LNCaP clone FGC (cell line): Measurements from ENCODE around the gene ARSI.

ENCODE experiments used
- DNase-seq: peaks from one replicate; pipeline ENCODE4 v3.0.0-alpha.2; 2011; ENCODE audit warnings: low read depth
- H3K4me3 ChIP-seq: 2 replicates; pipeline ENCODE4 v1.5.1; 2011; ENCODE audit warnings: mild to moderate bottlenecking, low read depth, low read length, control low read depth
- CTCF ChIP-seq: IDR thresholded peaks from 2 replicates; pipeline ENCODE4 v1.5.1; 2012; ENCODE audit warnings: mild to moderate bottlenecking; ENCODE audit not compliant: control insufficient read depth, insufficient read depth; ENCODE audit errors: extremely low read depth

Gene ARSI

GRCh38 chr5:150339165-150339564 is 36.5 kb upstream of the ARSI start:
- H3K4me3 ChIP-seq: no peak overlapping the region
- no peak for TF ChIP-seq CTCF
- no peak for DNase-seq

- DNase-seq: no peak
- H3K4me3 ChIP-seq: no peak overlapping the region
- no peak for TF ChIP-seq CTCF
These were observed 35.8 kb upstream of the ARSI start for GRCh38 chr5:150338546-150338945.

- no peak for DNase-seq
- H3K4me3 ChIP-seq: no peak overlapping the region
- no peak for TF ChIP-seq CTCF
These were observed 33.1 kb upstream of the ARSI start for GRCh38 chr5:150335778-150336177.

GRCh38 chr5:150333400-150333799 is 30.7 kb upstream of the ARSI start:
- no peak overlapping the region for H3K4me3 ChIP-seq
- TF ChIP-seq CTCF: no peak
- DNase-seq: no peak

- DNase-seq: no peak
- TF ChIP-seq CTCF: no peak
- no peak overlapping the region for H3K4me3 ChIP-seq
These were observed 27.5 kb upstream of the ARSI start for GRCh38 chr5:150329881-150330876.

- TF ChIP-seq CTCF: no peak
- no peak overlapping the region for H3K4me3 ChIP-seq
- DNase-seq: no peak
These were observed 26.3 kb upstream of the ARSI start for GRCh38 chr5:150329038-150329437.
